ENCODE measurements around the gene HLF. TPM values are rescaled to one million over a fixed set of nuclear protein-coding genes. Genes with fewer than 3 reads are reported as not detected.

HLF gene
- total and polyA plus RNA-seq, 2 experiments from 2014 or later, result 0.28 TPM; not detected in 1

GRCh38 chr17:55330344-55330933, 65.7 kb downstream of the HLF start (continued):
- no peak for TF ChIP-seq EZH2 (IDR thresholded peaks at IDR 0.05; ENCODE audit: low read depth, unreplicated experiment)
- TF ChIP-seq POLR2AphosphoS5 (IDR thresholded peaks at IDR 0.05; ENCODE audit: low read depth), result no peak
- no peak for TF ChIP-seq STAT1 (IDR thresholded peaks at IDR 0.05; ENCODE audit: unreplicated experiment)
- TF ChIP-seq ZNF114 (CRISPR knock-in tag; IDR thresholded peaks at IDR 0.05), result no peak

GRCh38 chr17:55332296-55333041, 67.7 kb downstream of the HLF start:
- Histone ChIP-seq H2AFZ (no peak overlapping the region), H3K4me2 (no peak overlapping the region), H3K36me3 (ENCODE audit: insufficient read depth) (no peaks in the 10 kb centered on the region), H3K4me3 (no peak overlapping the region), H3K9me2 (ENCODE audit: insufficient read depth) (no peaks in the 10 kb centered on the region), H3K4me1 (ENCODE audit: insufficient read depth) (peaks cover 15% of the 10 kb centered on the region), H3K79me2 (replicated peaks; ENCODE audit: insufficient read depth) (no peaks in the 10 kb centered on the region), H3K27ac (ENCODE audit: low read depth) (no peak overlapping the region), H4K20me1 (replicated peaks; ENCODE audit: insufficient read depth) (no peaks in the 10 kb centered on the region), H3K27me3 (ENCODE audit: insufficient read depth) (no peaks in the 10 kb centered on the region), H3F3A (replicated peaks; ENCODE audit: low read depth) (no peaks in the 10 kb centered on the region)
- peaks cover 5% of the 10 kb centered on the region for H3K27me3 Mint-ChIP-seq (ENCODE audit: insufficient read depth, low read depth, poor library complexity)
- H3K36me3 Mint-ChIP-seq (ENCODE audit: low read depth), result no peaks in the 10 kb centered on the region
- peaks cover 14% of the 10 kb centered on the region for H3K4me1 Mint-ChIP-seq
- H3K4me3 Mint-ChIP-seq, result no peak overlapping the region
- H3K9me3 Mint-ChIP-seq, result peaks cover 2% of the 10 kb centered on the region
- ATAC-seq (no peak), DNase-seq (ENCODE audit: low spot score) (no peak)
- H3K27ac Mint-ChIP-seq, result no peak overlapping the region
- TF ChIP-seq ZNF114 (CRISPR knock-in tag; IDR thresholded peaks at IDR 0.05) (no peak), JUNB (IDR thresholded peaks at IDR 0.05; ENCODE audit: unreplicated experiment) (no peak), ZNF462 (CRISPR knock-in tag; IDR thresholded peaks at IDR 0.05) (no peak), POLR2AphosphoS5 (IDR thresholded peaks at IDR 0.05; ENCODE audit: low read depth) (no peak), CTCF (conservative IDR thresholded peaks at IDR 0.05; ENCODE audit: low read depth in 2 of 2) (no peak), EZH2phosphoT487 (IDR thresholded peaks at IDR 0.05; ENCODE audit: unreplicated experiment) (no peak), CREB1 (CRISPR knock-in tag; IDR thresholded peaks at IDR 0.05; ENCODE audit: low read depth) (no peak)

All from GM23338 (cell line).